22Rv1 (cell line): Measurements from ENCODE around the gene KCNQ1.

Experiments used
- H3K27ac ChIP-seq: fragments of 450-650 bp; 2 replicates; pipeline ENCODE4 v1.5.1; 2017
- CTCF ChIP-seq: fragments of 450-650 bp; IDR thresholded peaks from 2 replicates; pipeline ENCODE4 v1.5.1; 2017; ENCODE audit warnings: mild to moderate bottlenecking
- ZFX ChIP-seq: fragments of 450-650 bp; IDR thresholded peaks from 2 replicates; pipeline ENCODE4 v1.6.1; 2017; ENCODE audit warnings: antibody characterized with exemption, borderline replicate concordance

Gene KCNQ1

GRCh38 chr11:2540223-2540991, 95.6 kb downstream of the KCNQ1 start:
- H3K27ac ChIP-seq = no peak overlapping the region
- no peak for TF ChIP-seq CTCF
- no peak for TF ChIP-seq ZFX

- no peak for TF ChIP-seq CTCF
- TF ChIP-seq ZFX = no peak
Observed at GRCh38 chr11:2540992-2541680, 96.3 kb downstream of the KCNQ1 start.

GRCh38 chr11:2541881-2542361, 97.1 kb downstream of the KCNQ1 start:
- no peak for TF ChIP-seq ZFX
- TF ChIP-seq CTCF = no peak
- no peak overlapping the region for H3K27ac ChIP-seq

More at GRCh38 chr11:2540992-2541680, 96.3 kb downstream of the KCNQ1 start:
- H3K27ac ChIP-seq = no peak overlapping the region

GRCh38 chr11:2542406-2542805, 97.6 kb downstream of the KCNQ1 start:
- no peak overlapping the region for H3K27ac ChIP-seq

GRCh38 chr11:2547806-2548205, 103.0 kb downstream of the KCNQ1 start:
- no peak overlapping the region for H3K27ac ChIP-seq
- no peak for TF ChIP-seq ZFX
- no peak for TF ChIP-seq CTCF

More at GRCh38 chr11:2542406-2542805, 97.6 kb downstream of the KCNQ1 start:
- TF ChIP-seq CTCF = no peak
- TF ChIP-seq ZFX = no peak

GRCh38 chr11:2548596-2548995, 103.8 kb downstream of the KCNQ1 start:
- TF ChIP-seq ZFX (no peak), CTCF (no peak)

GRCh38 chr11:2549080-2549479, 104.3 kb downstream of the KCNQ1 start:
- TF ChIP-seq CTCF = no peak
- no peak for TF ChIP-seq ZFX
- no peak overlapping the region for H3K27ac ChIP-seq

More at GRCh38 chr11:2548596-2548995, 103.8 kb downstream of the KCNQ1 start:
- H3K27ac ChIP-seq = no peak overlapping the region
